ENCODE measurements around the gene NPTXR. TPM values are rescaled to one million over a fixed set of nuclear protein-coding genes. Genes with fewer than 3 reads are reported as not detected.

Gene NPTXR
- total and polyA plus RNA-seq, 4 donors: 0.05 to 0.45 (median 0.16) TPM

GRCh38 chr22:38864361-38865191, 20.7 kb upstream of the NPTXR start:
- H3K36me3 ChIP-seq (ENCODE audit: control insufficient read depth in 4 of 4, insufficient read depth in 3 of 4, low read depth in 1 of 4, low read length in 3 of 4): peaks cover 0 to 7% (median 0%) of the 10 kb centered on the region in 4 donors
- no peak overlapping the region for H3K27ac ChIP-seq (ENCODE audit: low read depth in 1 of 2, low read length in 2 of 2)
- no peaks in the 10 kb centered on the region for H3K27me3 ChIP-seq (ENCODE audit: control insufficient read depth in 4 of 4, insufficient read depth in 4 of 4, low read length in 3 of 4)
- H3K9me3 ChIP-seq (ENCODE audit: control insufficient read depth in 4 of 4, low read length in 3 of 4): no peaks in the 10 kb centered on the region
- peaks cover 0 to 3% (median 0%) of the 10 kb centered on the region in 4 donors for H3K4me1 ChIP-seq (ENCODE audit: control insufficient read depth in 4 of 4, insufficient read depth in 4 of 4, low read length in 3 of 4)
- TF ChIP-seq JUND (IDR thresholded peaks at IDR 0.05) (no peak), FOXA1 (IDR thresholded peaks at IDR 0.05) (no peak)
- no peak overlapping the region for H3K4me3 ChIP-seq (ENCODE audit: low read depth in 1 of 3, low read length in 3 of 3)
- H3K9ac ChIP-seq (ENCODE audit: low read depth in 1 of 2, low read length in 2 of 2): no peak overlapping the region
- 80% methylated on average over 24 of the region's 24 CpGs for WGBS
- DNase-seq (ENCODE audit: low spot score): no peak

- no peaks in the 10 kb centered on the region for H3K27me3 ChIP-seq (ENCODE audit: control insufficient read depth in 4 of 4, insufficient read depth in 4 of 4, low read length in 3 of 4)
- peaks cover 0 to 3% (median 0%) of the 10 kb centered on the region in 4 donors for H3K4me1 ChIP-seq (ENCODE audit: control insufficient read depth in 4 of 4, insufficient read depth in 4 of 4, low read length in 3 of 4)
- 92% methylated on average over 12 of the region's 12 CpGs for WGBS
- no peak overlapping the region for H3K9ac ChIP-seq (ENCODE audit: low read depth in 1 of 2, low read length in 2 of 2)
- H3K9me3 ChIP-seq (ENCODE audit: control insufficient read depth in 4 of 4, low read length in 3 of 4): no peaks in the 10 kb centered on the region
- H3K36me3 ChIP-seq (ENCODE audit: control insufficient read depth in 4 of 4, insufficient read depth in 3 of 4, low read depth in 1 of 4, low read length in 3 of 4): peaks cover 0 to 7% (median 0%) of the 10 kb centered on the region in 4 donors
- TF ChIP-seq HNF4A (conservative IDR thresholded peaks at IDR 0.05): no peak
- no peak for TF ChIP-seq MAX (IDR thresholded peaks at IDR 0.05)
- no peak for TF ChIP-seq RAD21 (IDR thresholded peaks at IDR 0.05)
- no peak for DNase-seq (ENCODE audit: low spot score)
- H3K27ac ChIP-seq (ENCODE audit: low read depth in 1 of 2, low read length in 2 of 2): no peak overlapping the region
- no peak overlapping the region for H3K4me3 ChIP-seq (ENCODE audit: low read depth in 1 of 3, low read length in 3 of 3)
Observed at GRCh38 chr22:38863531-38864131, 19.8 kb upstream of the NPTXR start.

- H3K9ac ChIP-seq (ENCODE audit: low read depth in 1 of 2, low read length in 2 of 2): no peak overlapping the region
- no peak for DNase-seq (ENCODE audit: low spot score)
- peaks cover 0 to 7% (median 0%) of the 10 kb centered on the region in 4 donors for H3K36me3 ChIP-seq (ENCODE audit: control insufficient read depth in 4 of 4, insufficient read depth in 3 of 4, low read depth in 1 of 4, low read length in 3 of 4)
- H3K27ac ChIP-seq (ENCODE audit: low read depth in 1 of 2, low read length in 2 of 2): no peak overlapping the region
- WGBS: 78% methylated on average over 14 of the region's 14 CpGs
- H3K27me3 ChIP-seq (ENCODE audit: control insufficient read depth in 4 of 4, insufficient read depth in 4 of 4, low read length in 3 of 4): no peaks in the 10 kb centered on the region
- peaks cover 0 to 3% (median 0%) of the 10 kb centered on the region in 4 donors for H3K4me1 ChIP-seq (ENCODE audit: control insufficient read depth in 4 of 4, insufficient read depth in 4 of 4, low read length in 3 of 4)
- no peaks in the 10 kb centered on the region for H3K9me3 ChIP-seq (ENCODE audit: control insufficient read depth in 4 of 4, low read length in 3 of 4)
- no peak overlapping the region for H3K4me3 ChIP-seq (ENCODE audit: low read depth in 1 of 3, low read length in 3 of 3)
- TF ChIP-seq EGR1 (IDR thresholded peaks at IDR 0.05; ENCODE audit: low read depth in 2 of 2): no peak
Observed at GRCh38 chr22:38862375-38863329, 18.8 kb upstream of the NPTXR start.

- Histone ChIP-seq H3K4me3 (ENCODE audit: low read depth in 1 of 3, low read length in 3 of 3) (no peak overlapping the region), H3K27me3 (ENCODE audit: control insufficient read depth in 4 of 4, insufficient read depth in 4 of 4, low read length in 3 of 4) (no peaks in the 10 kb centered on the region), H3K27ac (ENCODE audit: low read depth in 1 of 2, low read length in 2 of 2) (no peak overlapping the region), H3K36me3 (ENCODE audit: control insufficient read depth in 4 of 4, insufficient read depth in 3 of 4, low read depth in 1 of 4, low read length in 3 of 4) (peaks cover 0 to 5% (median 0%) of the 10 kb centered on the region in 4 donors), H3K9ac (ENCODE audit: low read depth in 1 of 2, low read length in 2 of 2) (no peak overlapping the region), H3K4me1 (ENCODE audit: control insufficient read depth in 4 of 4, insufficient read depth in 4 of 4, low read length in 3 of 4) (peaks cover 0 to 3% (median 0%) of the 10 kb centered on the region in 4 donors), H3K9me3 (ENCODE audit: control insufficient read depth in 4 of 4, low read length in 3 of 4) (no peaks in the 10 kb centered on the region)
- 77% methylated on average over 12 of the region's 12 CpGs for WGBS
- DNase-seq (ENCODE audit: low spot score): no peak
- no peak for TF ChIP-seq EGR1 (IDR thresholded peaks at IDR 0.05; ENCODE audit: low read depth in 2 of 2)
- TF ChIP-seq HNF4G (IDR thresholded peaks at IDR 0.05): no peak
- TF ChIP-seq MAX (IDR thresholded peaks at IDR 0.05): no peak
- no peak for TF ChIP-seq YY1 (IDR thresholded peaks at IDR 0.05)
- no peak for TF ChIP-seq FOXA1 (IDR thresholded peaks at IDR 0.05)
- no peak for TF ChIP-seq GABPA (IDR thresholded peaks at IDR 0.05 in 1 of 2, conservative IDR thresholded peaks at IDR 0.05 in 1 of 2)
- no peak for TF ChIP-seq NR2F2 (IDR thresholded peaks at IDR 0.05)
- TF ChIP-seq ATF3 (IDR thresholded peaks at IDR 0.05): no peak
- no peak for TF ChIP-seq ZBTB33 (IDR thresholded peaks at IDR 0.05)
- no peak for TF ChIP-seq REST (IDR thresholded peaks at IDR 0.05)
- TF ChIP-seq HNF4A (conservative IDR thresholded peaks at IDR 0.05): no peak
Observed at GRCh38 chr22:38861927-38862326, 18.1 kb upstream of the NPTXR start.

Data from liver (tissue), 9 donors.